ENCODE measurements around the gene GDE1. TPM values are rescaled to one million over a fixed set of nuclear protein-coding genes. Genes with fewer than 3 reads are reported as not detected.

GDE1 gene
- total and polyA plus RNA-seq, 4 donors: 14.8 to 39.1 (median 23.6) TPM

GRCh38 chr16:19563377-19563776 is 41.5 kb upstream of the GDE1 start:
- no peaks in the 10 kb centered on the region for H3K4me1 ChIP-seq (ENCODE audit: control insufficient read depth in 4 of 4, insufficient read depth in 4 of 4, low read length in 3 of 4)
- no peak overlapping the region for H3K9ac ChIP-seq (ENCODE audit: low read depth in 1 of 2, low read length in 2 of 2)
- no peaks in the 10 kb centered on the region for H3K27me3 ChIP-seq (ENCODE audit: control insufficient read depth in 4 of 4, insufficient read depth in 4 of 4, low read length in 3 of 4)
- H3K4me3 ChIP-seq (ENCODE audit: low read depth in 1 of 3, low read length in 3 of 3): no peak overlapping the region
- TF ChIP-seq SP1 (IDR thresholded peaks at IDR 0.05): no peak
- no peak for TF ChIP-seq FOXA2 (IDR thresholded peaks at IDR 0.05)
- TF ChIP-seq EGR1 (IDR thresholded peaks at IDR 0.05; ENCODE audit: low read depth in 2 of 2): no peak
- TF ChIP-seq HNF4G (IDR thresholded peaks at IDR 0.05): no peak
- TF ChIP-seq GABPA (IDR thresholded peaks at IDR 0.05 in 1 of 2, conservative IDR thresholded peaks at IDR 0.05 in 1 of 2): no peak
- TF ChIP-seq FOXA1 (IDR thresholded peaks at IDR 0.05): no peak
- no peak for TF ChIP-seq REST (IDR thresholded peaks at IDR 0.05)
- TF ChIP-seq MAX (IDR thresholded peaks at IDR 0.05): no peak
- no peak for TF ChIP-seq RAD21 (IDR thresholded peaks at IDR 0.05)
- TF ChIP-seq ZBTB33 (IDR thresholded peaks at IDR 0.05): no peak
- TF ChIP-seq TAF1 (conservative IDR thresholded peaks at IDR 0.05): no peak
- TF ChIP-seq HNF4A (conservative IDR thresholded peaks at IDR 0.05): no peak
- no peak for TF ChIP-seq YY1 (IDR thresholded peaks at IDR 0.05)
- no peak for TF ChIP-seq RXRA (IDR thresholded peaks at IDR 0.05)
- peaks cover 4 to 19% (median 6%) of the 10 kb centered on the region in 4 donors for H3K36me3 ChIP-seq (ENCODE audit: control insufficient read depth in 4 of 4, insufficient read depth in 3 of 4, low read depth in 1 of 4, low read length in 3 of 4)
- no peak for DNase-seq (ENCODE audit: low spot score)
- no peak overlapping the region for H3K27ac ChIP-seq (ENCODE audit: low read depth in 1 of 2, low read length in 2 of 2)
- no peaks in the 10 kb centered on the region for H3K9me3 ChIP-seq (ENCODE audit: control insufficient read depth in 4 of 4, low read length in 3 of 4)
- 86% methylated on average over 4 of the region's 4 CpGs for WGBS

GRCh38 chr16:19560078-19560477 is 38.2 kb upstream of the GDE1 start:
- Histone ChIP-seq H3K36me3 (ENCODE audit: control insufficient read depth in 4 of 4, insufficient read depth in 3 of 4, low read depth in 1 of 4, low read length in 3 of 4) (peaks cover 0 to 5% (median 1%) of the 10 kb centered on the region in 4 donors), H3K9ac (ENCODE audit: low read depth in 1 of 2, low read length in 2 of 2) (no peak overlapping the region), H3K4me1 (ENCODE audit: control insufficient read depth in 4 of 4, insufficient read depth in 4 of 4, low read length in 3 of 4) (peaks cover 0 to 7% (median 4%) of the 10 kb centered on the region in 4 donors), H3K9me3 (ENCODE audit: control insufficient read depth in 4 of 4, low read length in 3 of 4) (no peaks in the 10 kb centered on the region), H3K27me3 (ENCODE audit: control insufficient read depth in 4 of 4, insufficient read depth in 4 of 4, low read length in 3 of 4) (no peaks in the 10 kb centered on the region), H3K4me3 (ENCODE audit: low read depth in 1 of 3, low read length in 3 of 3) (no peak overlapping the region), H3K27ac (ENCODE audit: low read depth in 1 of 2, low read length in 2 of 2) (no peak overlapping the region)
- DNase-seq (ENCODE audit: low spot score): no peak
- TF ChIP-seq FOXA1 (IDR thresholded peaks at IDR 0.05) (no peak), TAF1 (conservative IDR thresholded peaks at IDR 0.05) (no peak)
- 97% methylated on average over 4 of the region's 4 CpGs for WGBS
